SKM-1 treated with dmso at 0.1 percent for 144 hours (cell line): Measurements from ENCODE around the gene NPDC1.

Experiments used
- DNase-seq: peaks from one replicate; lab custom pipeline; 2025; ENCODE audit not compliant: unreplicated experiment; lab: John Stamatoyannopoulos, UW

The NPDC1 gene

DNA sequence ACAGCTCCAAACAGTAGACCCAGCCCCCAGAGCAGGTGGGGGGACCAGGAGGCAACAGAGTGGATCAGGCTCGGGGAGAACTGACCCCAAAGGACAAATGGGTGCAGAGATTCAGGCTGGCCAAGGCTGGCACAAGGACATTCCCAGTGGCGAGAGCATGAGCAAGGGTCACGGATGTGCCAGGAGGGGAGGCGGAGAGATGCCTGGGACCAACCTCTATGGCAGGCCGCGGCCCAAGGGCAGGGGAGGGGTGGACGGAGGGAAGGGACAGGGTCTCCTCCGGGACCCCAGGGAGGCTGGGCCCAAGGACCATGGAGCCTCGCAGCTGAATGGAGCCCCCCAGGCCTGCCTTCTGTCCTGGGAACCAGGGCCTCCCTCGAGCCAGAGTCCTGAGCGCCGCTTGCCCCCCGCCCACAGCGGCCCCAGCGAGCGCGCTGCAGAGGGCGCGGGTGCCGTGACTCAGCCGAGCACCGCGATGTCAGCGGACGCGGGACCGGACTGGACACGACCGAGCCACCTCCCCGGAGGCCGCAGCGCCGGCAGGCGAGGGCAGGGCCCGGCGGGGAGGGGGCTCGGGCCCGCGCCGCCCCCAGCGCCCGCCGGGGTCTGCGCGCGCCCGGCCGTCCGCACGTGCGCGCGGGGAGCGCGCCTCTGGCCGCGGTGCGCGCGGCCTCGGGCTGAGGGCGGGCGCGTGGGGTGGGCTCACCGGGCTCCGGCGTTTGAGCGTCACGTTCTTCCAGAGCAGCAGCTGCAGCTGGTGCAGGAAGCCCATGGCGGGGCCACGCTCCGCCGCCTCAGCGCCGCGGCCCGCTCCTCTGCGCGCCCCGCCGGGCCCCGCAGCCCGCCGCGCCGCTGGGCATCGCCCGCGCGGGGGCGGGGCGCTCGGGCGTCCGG is 18.4 kb downstream of the NPDC1 start, which contains the start of gene ABCA2:
Gene ABCA2, minus strand, starts transcription at position 869 of the 894 bp plus-strand sequence. Its CDS starts 97 bp downstream, at position 772.
- no peak for DNase-seq

DNA sequence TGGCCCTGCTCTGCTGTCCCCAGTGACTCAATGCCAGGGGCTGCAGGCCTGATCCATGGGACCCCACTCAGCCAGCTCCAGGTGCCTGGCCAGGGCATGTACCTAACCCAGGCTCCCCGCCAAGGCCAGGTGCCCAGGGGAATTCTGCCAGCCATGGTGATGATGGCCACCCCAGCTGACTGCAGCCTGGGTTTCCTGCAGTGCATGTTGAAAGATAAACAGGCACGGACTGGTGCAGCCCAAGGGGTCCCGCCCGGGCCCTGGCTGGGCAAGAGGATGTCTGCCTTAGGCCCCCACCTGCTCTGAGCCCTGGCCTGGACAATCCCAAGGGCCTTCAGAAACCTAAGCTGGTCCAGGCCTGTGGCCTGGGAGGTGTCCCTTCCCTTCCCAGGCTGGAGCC is 19.1 kb downstream of the NPDC1 start:
- DNase-seq: no peak

DNA sequence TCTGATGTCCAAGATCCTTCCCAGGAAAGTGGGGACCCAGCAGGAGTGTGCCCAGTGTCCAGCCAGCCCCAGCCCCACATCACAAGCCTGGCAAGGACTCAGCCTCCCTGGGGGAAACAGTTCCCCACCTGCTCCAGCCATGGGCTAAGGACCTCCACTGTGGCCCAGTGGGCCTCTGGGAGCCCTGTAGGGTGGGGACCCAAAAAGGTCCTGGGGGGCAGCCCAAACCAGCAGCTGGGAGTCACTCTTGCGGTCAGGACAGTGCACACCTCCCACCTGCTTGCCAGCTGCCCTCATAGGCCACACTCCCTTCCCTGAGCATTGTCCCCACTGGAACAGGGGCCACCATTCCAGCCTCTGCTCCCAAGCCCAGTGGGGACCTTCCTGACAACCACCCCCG is 19.6 kb downstream of the NPDC1 start:
- DNase-seq: no peak

DNA sequence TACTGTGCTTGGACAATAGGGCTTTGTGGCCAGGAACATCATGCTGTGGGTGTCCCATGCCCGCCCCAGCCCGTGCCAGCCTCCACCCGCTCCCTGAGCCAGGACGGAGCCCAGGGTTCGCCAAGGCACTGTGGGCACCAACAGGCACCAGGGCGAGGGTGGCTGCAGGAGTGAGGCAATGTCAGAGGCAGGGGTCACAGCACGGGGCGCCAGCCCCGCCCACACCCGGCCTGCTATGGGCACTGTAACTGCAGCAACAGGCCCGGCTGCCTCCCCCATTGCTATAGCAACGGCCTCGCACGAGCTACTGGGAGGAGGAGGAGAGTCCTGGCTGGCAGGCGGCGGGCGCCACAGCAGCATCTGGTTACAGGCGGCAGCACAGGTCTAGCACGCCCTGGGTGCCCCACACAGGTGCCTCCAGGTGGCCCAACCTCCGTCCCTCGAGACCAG is 20.4 kb downstream of the NPDC1 start:
- DNase-seq: no peak

DNA sequence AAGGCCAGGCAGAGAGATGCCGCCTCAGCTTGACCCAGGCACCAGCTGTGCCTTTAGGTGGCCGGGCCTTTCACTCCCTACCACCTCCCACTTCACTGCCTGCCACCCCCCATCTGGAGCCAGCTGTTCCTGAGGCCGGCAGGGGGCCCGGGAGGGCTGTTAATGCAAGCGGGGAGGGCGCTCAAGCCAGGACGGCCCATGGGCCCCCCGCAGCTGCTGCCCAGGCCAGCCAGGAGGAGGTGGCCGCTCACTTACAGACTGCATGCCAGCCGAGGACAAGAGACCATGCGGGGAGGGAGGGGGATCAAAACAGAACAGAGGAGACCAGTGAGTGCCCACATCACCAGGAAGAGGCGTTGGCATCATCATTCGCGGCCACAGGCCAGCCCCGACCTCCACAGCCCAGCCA is 22.4 kb downstream of the NPDC1 start:
- DNase-seq: no peak

DNA sequence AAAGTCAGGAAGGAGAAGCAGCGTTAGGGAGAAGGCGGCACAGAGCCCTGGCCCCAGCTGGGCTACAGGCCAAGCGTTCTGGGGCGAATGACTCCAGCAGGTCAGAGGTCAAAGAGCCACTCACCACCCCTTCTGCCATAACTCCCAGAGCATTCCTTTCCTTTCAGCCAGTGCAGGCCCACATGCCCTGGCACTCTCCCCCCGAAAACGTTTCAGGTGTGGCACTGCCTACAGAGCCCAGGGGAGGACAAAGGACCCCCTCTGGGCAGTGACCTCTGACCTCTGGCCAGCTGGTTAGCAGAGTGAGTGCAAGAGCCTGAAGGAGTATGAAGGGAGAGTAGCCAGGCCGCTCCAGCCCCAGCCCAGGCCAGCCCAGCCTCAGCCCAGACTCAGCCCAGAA is 22.8 kb downstream of the NPDC1 start:
- DNase-seq: no peak

DNA sequence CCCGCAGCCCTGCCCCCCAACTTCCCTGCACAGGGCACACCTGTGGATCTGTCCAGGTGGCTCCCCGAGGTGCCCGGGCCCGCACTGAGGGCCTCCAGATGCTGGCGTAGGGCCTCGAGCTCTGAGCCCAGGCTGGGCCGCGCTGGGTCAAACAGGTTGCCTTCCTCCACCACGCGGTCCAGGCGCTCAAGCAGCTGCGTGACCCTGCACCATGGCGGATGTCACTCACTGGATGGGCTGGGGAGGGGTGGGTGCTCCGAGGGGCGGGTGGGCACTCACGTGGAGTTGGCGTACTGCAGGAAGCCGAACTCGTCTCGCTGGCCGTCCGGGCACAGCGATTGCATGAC is 23.3 kb downstream of the NPDC1 start:
- DNase-seq: no peak

DNA sequence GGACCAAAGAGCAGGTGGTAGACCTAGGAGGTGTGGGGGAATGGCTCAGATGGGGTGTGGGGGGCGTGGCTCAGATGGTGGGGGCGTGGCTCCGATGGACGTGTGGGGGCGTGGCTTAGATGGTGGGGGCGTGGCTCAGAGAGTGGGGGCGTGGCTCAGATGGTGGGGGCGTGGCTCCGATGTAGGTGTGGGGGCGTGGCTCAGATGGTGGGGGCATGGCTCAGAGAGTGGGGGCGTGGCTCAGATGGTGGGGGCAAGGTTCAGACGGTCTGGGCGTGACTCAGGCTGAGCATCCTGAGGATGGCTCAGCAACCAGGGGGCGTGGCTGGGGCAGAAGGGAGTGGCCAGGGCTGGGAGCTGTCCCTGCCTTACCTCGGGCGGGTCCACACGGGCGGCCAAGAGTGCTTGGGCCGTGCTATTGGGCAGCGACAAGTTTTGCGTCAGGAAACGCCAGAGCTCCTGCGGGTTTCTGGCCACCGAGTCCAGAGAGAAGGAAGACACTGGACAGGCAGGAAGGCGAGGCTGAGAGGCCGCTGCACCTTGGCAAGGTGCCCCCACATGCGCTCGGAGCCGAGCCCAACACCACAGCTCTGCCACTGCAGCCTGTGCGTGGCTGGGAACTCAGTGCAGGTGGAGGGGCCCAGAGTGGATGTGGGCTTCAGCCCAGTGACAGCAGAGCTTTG is 23.9 kb downstream of the NPDC1 start:
- peak; percentile 78 for DNase-seq

DNA sequence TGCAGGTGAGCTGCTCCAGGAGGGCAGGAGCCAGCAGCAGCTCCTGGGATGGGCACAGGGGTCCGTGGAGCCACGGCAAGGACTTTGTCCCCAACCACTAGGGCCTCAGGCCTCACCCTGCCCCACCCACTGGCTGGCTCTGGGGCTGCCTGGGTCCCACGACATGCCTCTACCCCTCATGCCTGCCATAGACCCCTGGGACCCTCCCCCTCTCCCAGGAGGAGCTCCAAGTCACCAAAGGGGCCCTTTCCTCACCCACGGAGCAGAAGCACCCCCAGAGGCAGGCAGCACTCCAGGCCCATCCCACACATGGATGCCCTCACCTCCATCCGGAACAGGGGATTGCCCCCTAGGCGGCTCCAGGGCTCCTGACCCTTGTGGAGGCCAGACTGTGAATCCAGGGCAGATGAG is 24.4 kb downstream of the NPDC1 start:
- no peak for DNase-seq

DNA sequence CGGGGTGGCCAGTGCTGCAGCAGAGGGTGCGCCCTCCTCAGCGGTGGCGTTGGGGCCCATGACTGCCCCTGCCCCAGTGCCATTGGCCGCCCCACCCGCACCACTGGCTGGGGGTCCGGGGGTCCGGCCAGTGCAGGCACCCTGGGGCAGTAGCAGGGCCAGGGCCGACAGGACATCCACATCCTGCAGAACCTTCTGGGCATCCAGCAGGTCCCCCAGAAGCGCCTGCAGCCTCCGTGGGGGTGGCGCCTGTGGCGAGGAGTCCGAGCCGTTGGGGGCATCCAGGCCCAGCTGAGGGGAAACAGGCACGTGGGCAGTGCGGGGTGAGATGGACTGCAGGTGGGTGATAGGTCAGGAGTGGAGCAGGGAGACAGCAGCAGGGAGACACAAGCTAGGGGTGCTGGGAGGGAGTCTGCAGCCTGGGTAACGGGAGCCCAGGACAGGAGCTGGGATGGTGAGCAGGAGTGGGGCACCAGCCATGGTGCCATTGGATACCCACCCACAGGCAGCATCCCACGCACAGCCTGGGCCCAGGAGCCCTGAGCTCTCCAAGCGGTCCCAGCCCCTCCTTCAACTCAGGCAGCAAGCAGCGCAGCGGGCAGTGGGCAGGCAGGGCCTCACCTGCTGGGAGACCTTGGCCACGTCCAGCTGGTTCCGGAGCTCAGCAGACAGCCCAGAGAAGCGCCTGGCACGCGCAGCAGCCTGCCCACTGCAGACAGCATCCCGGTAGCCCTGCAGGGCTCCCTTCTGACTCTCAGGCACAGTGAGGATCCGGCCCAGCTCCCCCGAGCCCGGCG is 25.0 kb downstream of the NPDC1 start:
- DNase-seq: no peak

DNA sequence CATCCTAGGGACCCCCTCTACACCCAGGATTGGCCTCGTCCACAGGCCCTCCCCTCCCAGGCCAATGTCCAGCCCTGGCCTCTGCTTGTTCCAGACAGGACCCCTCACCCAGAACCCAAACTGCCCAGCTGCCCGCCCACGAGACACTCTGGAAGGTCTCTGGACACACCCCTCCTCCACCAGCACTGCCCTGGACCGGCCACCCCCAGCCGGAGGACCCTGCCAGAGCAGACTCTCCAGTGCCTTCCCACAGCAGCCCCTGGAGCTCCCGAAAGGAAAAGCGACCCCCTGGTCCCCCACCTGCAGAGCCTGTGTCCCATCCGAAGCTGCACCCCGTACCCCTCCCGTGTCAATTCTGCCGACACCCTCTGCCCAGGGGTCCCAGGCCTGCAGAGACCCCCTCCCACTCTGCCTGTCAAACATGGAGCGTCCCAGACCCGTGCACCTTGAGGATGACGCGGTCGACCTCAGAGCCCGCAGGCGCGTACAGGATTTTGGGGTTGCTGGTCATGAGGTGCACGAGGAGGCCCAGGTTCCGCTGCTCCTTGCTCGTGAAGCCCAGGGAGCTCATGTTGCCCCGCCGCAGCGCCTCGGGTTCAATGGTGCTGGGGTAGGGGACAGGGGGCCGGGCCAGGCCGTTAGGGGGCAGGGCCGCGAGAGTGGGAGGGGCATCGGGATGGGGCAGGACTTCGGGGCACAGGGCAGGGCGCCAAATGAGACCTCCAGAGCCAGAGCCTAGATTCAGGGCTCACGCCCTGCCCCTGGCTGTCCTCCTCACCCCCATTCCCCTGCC is 25.9 kb downstream of the NPDC1 start:
- DNase-seq: no peak

DNA sequence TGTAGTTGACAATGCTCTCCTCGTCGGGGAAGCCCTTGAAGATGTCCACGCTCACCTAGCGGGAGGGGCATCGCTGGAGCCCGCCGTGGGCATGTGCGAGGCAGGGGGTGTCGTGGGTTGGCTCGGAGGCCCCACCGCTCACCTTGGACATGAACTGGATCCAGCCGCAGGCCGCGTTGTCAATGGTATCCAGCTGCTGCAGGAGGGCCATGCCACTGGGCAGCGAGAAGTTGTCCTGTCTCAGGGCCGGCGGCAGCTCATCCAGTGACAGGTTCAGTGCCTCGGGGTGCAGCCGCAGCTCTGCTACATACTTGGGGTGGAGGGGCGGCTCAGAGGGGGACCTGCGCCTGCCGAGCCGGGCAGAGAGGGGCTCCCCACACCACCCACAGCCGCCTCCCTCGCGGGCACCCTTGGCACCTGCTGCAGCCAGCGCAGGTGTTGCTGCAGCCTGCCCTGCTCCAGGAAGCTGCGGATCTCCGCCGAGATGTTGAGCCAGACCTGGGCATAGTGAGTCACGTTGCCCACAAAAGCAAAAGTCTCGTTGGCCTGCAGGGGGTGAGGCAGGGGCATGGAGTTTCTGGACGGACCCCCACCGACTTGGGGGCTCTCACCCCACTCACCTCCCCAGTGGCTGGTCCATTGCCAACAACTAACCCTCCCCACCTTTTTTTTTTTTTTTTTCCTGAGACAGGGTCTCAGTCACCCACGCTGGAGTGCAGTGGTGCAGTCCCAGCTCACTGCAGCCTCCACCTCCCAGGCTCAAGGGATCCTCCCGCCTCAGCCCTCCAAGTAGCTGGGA is 27.0 kb downstream of the NPDC1 start:
- no peak for DNase-seq

DNA sequence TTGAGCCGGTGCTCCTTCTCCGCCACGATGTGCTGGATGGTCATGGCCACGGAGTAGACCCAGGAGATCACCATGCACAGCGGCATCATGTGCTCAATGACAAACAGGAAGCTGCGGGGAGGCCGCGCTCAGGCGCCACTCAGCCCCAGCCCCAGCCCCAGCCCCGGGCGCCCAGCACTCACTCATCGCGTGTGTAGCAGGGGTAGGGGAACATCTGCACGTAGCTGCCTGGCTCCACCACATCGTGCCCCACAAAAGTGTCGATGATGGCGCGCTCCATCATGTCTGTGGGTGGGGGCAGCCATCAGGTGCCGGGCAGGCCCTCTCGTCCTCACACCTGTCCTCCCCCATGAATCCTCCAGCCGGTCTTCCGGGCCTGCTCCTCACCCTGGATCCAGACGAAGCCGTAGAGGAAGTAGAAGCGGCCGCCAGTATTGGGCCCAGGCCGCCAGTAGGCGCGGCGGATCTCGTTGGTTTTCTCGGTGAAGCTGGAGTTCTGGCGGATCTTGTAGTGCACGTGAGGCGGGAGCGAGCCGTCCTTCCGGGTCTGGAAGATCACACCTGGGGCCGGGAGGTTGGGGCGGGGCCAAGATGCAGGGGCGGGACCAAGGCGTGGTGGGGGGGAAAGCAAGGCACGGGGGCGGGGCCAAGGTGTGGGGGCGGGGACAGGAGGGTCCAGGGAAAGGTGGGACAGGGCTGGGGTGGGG is 28.0 kb downstream of the NPDC1 start:
- no peak for DNase-seq

DNA sequence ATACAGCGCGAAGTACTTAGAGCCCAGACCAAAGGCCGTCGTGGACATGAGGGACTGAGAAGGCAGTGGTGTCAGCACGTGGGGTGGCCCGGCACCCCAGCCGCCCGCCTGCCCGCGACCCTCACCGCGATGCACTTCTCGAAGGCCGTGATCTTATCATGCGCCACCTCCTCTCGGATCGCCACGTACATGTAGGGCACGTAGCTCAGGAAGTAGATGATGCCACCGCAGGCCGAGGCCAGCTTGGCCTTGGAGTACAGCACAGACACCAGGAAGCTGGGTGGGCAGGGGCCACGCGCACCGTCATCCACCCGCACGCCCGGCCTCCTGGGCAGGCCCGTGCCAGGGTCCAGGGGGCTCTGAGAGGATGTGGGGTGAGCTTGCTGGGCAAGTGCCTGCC is 28.9 kb downstream of the NPDC1 start:
- no peak for DNase-seq

DNA sequence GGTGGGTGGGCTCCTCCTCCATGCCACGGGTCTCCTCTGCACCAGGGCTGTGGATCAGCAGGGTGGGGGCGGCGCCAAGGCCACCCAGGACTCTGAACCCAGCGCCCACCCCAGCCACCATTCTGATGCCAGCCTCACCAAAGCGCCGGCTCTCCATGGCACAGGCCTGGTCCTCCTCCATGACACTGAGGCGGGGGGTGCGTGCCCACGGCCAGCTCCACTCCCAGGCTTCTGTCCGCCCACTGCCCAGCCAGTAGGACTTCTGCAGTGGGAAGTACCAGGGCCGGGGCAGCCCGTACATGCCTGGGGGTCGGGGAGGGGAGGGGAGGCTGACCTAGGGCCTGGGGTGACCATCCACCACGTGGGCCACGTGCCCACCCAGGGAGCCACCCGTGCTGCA is 29.5 kb downstream of the NPDC1 start:
- no peak for DNase-seq

DNA sequence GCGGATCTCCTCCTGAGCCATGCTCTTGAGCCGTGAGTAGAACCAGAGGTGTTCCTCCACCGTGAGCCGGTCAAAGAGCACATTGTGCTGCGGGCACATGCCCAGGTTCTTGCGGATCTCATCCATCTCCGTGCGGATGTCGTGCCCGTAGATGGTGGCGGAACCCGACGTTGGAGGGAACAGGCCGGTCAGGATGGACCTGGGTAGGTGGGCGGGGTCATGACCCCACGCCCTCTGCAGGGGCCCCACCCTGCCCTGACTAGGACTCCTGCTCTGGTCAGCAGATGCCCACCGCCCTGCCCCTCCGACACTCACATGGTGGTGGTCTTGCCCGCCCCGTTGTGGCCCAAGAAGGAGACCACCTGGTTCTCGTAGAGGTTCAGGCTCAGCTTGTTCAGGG is 30.0 kb downstream of the NPDC1 start:
- DNase-seq: no peak

DNA sequence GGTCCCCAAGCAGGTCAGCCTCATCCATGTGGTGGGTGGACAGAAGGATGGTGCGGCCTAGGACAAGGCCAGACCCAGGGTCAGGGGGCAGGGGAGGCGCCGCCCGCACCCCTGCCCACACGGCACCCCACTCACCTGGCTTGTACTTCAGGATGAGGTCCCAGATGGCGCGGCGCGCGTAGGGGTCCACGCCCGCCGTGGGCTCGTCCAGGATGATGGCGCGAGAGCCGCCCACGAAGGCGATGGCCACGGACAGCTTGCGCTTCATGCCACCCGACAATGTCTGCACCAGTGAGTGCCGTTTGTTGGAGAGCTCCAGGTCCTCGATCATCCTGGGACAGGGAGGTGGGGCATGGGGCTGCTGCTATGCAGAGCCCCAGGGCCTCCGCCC is 30.4 kb downstream of the NPDC1 start:
- no peak for DNase-seq

DNA sequence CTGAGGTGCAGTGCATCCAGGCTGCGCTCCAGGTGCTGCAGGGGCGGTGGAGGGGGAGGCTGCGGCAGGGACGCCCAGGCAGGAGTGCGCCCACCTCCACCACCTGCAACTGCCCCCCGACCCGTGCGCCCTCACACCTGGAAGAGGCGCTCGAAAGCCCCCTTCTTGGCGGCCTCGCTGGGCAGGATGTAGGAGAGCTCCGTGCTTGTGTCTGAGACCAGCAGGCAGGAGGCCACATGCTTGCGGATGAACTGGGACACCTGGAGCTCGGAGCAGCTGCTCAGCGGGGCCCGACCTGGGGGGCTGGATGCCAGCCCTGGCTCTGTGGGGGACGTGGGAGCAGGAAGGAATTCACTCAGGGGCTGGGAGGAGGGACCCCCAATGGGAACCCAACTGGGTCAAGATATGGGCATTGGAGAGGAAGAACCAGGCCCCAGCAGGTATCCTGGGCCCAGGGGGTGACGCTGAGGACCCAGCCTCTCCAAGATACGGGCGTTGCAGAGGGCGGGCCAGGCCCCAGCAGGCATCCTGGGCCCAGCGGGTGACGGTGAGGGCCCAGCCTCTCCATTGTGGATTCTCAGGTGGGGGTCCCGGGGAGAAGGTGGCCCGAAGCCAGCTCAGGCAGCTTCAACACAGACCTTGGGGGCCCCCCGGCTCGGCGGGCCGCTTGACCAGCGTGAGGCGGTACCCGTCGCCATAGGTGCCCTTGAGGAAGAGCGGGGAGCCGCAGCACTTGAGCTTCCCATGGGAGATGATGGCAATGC is 31.0 kb downstream of the NPDC1 start:
- no peak for DNase-seq

DNA sequence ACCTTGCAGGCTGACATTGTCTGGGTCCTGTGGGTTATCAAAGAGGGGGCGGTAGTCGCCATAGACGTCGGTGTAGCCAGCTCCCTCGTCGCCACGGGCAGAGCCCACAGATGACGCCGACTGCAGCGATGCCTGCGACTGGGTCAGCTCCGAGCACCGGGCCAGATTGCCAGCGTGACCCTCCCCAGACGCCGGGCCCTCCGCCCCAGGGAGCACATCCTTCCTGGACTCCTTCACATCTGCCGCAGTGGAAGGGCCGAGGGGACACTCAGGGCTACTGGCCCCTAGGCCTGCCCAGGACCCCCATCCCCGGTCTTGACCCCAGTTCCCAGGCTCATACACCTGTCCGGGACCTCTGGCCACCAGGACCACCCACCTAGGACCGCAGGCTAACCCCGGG is 31.8 kb downstream of the NPDC1 start:
- no peak for DNase-seq
